Brain pericyte (primary cell): Measurements from ENCODE around the gene SLC26A4.

ENCODE experiments used
- DNase-seq: peaks from one replicate; pipeline ENCODE4 v3.0.0-alpha.2; 2012; ENCODE audit warnings: low read depth, low spot score

SLC26A4 gene

GRCh38 chr7:107696330-107696946 lies 35.8 kb downstream of the SLC26A4 start:
- no peak for DNase-seq

- no peak for DNase-seq
Measured at GRCh38 chr7:107697321-107698049, 36.9 kb downstream of the SLC26A4 start.

- DNase-seq: no peak
Measured at GRCh38 chr7:107700570-107700969, 39.9 kb downstream of the SLC26A4 start.

- no peak for DNase-seq
Measured at GRCh38 chr7:107701191-107701590, 40.6 kb downstream of the SLC26A4 start.

GRCh38 chr7:107703219-107703618 lies 42.6 kb downstream of the SLC26A4 start:
- DNase-seq: no peak

DNA sequence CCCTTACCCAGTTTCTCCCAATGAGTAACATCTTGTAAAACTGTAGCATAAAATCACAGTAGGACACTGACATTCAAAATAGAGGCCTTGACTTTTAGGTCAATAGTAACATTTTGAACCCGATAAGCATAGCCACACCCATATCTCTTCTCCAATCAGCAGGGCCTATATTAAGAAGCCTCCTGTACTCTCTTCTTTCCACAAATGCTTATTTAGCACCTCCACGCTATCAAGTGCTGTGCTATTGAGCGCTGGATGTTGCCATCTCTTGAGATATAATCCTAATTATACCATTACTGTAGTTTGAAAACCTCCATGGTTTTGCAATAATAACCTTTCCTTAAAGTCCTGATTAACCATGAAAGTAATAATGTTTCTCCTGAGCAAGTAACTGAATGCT lies 43.2 kb downstream of the SLC26A4 start:
- DNase-seq: no peak

DNA sequence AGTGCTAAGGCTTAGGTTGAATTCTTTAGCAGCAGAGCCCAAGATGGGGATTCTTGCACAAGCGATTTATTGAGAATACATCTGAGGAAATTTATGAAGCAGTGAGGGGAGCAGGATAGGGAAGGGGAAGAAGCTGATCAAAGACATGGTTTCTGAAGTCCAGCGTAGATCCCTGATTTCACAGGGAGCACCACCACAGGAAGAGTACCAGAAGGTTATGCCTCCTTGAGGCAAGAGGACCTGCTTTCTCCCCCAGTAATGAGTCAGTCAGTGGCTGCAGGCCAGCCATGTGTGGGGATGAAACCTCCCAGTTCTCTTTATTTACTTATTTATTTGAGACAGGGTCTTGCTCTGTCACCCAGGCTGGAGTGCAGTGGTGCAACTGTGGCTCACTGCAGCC lies 48.3 kb downstream of the SLC26A4 start:
- DNase-seq: no peak

GRCh38 chr7:107711301-107711700 lies 50.7 kb downstream of the SLC26A4 start:
- DNase-seq: no peak

GRCh38 chr7:107712025-107712424 lies 51.4 kb downstream of the SLC26A4 start:
- DNase-seq: no peak

GRCh38 chr7:107712896-107713295 lies 52.3 kb downstream of the SLC26A4 start:
- DNase-seq: no peak

- no peak for DNase-seq
Measured at GRCh38 chr7:107715531-107715930, 54.9 kb downstream of the SLC26A4 start.

DNA sequence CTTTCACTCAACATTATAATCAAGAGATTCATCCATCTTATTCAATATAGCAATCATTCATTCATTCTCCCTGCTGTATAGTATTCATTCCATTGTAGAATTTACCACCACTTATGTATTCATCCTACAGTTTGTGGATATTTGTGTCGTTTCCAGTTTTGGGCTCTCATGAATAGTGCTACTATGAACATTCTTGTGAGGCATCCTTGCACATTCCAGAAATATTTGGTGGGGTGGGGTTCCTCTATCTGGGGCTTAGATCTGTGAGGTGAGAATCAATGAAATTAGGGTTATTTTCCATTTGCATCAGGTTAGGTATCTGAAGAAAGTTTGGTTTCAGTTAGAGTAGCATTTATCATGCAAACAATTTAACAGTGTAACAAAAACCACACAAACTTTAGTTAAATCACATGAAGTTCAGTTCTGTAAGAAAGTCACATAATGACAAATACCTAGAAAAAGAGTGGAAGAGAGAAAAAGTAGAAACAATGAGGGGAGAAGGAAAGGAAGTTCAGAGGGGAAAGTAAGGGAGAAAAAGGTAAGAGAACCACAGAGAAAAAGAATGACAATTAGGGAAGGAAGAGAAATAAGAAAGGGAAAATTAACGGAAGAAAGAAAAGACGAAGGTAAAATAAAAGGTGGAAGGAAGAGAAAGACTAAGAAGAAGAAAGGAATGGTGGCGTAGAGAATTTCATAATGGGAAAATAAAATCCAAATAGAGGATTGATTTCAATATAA lies 58.0 kb downstream of the SLC26A4 start:
- no peak for DNase-seq

GRCh38 chr7:107721286-107721685 lies 60.7 kb downstream of the SLC26A4 start:
- no peak for DNase-seq

GRCh38 chr7:107723255-107723654 lies 62.6 kb downstream of the SLC26A4 start:
- DNase-seq: no peak

DNA sequence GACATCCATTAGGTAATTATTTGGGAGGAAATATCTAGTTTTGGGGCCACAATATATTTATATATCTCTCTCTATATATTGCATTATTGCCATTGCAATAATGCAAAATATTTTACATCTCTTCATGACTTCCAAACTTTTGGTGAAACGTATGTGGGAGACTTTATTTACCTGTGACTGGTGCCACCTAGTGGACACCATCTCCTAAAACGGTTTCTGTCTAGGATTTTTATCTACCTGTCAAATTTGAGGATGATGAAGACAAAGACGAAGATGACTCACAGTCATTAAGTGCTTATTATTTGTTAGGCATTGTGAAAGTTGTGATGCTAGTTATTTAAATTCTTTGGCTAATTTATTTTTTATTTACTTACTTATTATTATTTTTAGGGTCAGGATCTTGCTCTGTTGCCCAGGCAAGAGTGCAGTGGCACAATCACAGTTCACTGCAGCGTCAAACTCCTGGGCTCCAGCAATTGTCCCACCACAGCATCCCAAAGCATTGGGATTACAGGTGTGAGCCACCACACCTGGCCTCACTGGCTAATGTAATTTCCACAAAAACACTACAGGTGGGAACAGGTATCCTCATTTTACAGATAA lies 64.6 kb downstream of the SLC26A4 start:
- DNase-seq: peak; percentile 13

DNA sequence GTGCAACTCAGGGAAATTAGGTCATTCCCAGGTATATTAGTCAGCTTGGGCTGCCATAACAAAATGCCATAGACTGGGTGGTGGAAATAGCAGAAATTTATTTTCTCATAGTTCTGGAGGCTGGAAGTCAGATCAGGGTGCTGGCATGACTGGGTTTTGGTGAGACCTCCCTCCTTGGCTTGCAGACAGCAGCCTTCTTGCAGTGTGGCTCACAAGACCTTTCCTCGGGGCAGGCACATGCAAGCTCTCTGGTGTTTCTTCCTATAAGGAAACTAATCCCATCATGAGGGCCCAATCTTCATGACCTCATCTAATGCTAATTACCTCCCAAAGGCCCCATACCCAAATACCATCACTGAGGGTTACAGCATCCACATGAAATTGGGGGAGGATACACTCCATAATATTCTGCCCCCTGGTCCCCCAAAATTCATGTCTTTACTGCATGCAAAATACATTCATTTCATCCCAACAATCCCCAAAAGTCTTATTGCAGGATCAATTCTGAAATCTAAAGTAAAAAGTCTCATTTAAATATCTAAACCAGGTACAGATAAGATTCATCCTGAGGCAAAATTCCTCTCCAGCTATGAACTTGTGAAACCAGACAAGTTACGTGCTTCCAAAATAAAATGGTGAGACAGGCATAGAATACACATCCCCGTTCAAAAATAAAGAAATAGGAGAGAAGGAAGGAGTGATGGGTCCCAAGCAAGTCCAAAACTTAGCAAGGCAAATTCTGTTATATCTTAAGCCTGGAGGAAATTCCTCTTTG lies 65.9 kb downstream of the SLC26A4 start:
- DNase-seq: no peak

GRCh38 chr7:107728276-107728675 lies 67.6 kb downstream of the SLC26A4 start:
- no peak for DNase-seq

DNA sequence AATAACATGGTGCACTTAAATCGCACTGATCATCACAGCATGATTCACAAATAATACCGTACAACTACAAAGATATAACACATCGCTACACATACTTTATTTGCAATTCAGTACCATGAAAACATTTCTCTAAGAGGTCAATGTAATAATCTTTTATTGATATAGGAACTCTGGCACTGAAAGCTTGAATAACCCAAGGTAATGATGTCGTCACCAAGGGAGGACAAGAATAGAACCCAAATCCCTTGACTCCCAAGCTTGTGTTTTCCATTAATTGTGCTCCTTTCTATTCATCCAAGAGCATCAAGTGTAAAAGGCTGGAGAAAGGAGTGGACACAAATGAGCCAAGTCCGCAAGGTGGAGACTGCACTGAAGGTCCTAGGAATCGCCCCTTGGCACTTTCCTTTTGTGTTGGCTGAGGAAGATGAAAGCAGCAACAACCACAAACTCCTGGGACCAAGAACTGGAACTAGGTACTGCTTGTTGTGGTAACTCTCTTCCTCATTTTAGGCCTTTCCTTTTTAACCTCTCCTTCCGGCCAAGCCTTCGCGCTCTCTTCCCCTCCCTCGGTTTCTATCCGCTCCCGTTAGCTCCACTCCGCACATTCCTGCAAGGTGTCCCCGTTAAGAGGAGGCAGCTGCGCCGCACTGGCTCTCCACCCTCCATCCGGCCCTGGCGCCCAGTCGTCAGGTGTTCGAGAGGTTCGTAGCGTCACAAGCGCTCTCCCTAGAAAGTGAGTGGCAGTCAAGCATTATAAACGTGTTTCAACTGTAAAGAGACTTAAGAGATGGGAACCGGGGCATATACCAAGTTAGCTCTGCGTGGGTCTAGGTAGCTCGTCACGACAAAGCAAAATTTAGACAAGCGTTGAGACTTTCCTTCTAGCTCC lies 82.3 kb downstream of the SLC26A4 start:
- no peak for DNase-seq

DNA sequence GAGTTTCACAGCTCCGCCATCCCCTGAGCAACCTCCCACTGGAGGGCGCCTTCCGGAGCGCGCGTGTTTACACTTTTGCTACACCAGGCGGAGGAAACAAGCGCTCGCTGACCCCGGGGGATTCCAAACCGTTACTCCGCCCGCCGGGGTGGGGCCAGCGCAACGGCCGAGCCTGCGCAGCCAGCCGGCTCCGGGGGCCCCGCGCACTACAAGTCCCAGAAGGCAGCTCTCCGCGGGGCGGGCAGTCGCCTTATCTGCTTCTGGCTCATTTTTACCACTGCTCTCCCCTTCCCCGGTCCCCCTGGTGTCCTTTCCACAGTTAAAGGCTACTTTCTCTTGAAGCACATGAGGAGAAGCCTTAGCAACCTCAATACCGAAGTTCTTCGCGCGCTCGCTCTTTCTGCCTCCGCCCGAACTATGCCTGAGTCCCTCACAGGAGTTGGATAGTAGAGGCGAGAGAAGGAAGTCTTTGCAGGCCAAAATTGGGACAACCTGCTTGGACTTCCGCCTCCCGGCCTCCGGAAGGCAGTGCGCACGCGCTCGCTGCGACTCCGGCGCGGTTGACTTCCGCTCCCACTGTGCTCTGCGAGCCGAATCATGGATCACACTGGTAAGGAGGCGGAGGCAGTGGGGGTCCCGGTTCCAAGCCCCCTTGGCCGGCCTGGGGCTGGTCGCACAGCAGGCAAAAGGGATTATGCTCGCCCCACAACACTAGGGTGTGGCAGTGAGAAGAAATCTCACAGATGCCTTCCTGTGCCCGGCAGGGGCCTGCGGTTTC lies 83.1 kb downstream of the SLC26A4 start, which contains the start of gene CBLL1:
Gene CBLL1, plus strand, starts transcription at position 576 of the 778 bp plus-strand sequence. Its CDS starts 22 bp downstream, at position 598.
- peak; percentile 86 for DNase-seq

DNA sequence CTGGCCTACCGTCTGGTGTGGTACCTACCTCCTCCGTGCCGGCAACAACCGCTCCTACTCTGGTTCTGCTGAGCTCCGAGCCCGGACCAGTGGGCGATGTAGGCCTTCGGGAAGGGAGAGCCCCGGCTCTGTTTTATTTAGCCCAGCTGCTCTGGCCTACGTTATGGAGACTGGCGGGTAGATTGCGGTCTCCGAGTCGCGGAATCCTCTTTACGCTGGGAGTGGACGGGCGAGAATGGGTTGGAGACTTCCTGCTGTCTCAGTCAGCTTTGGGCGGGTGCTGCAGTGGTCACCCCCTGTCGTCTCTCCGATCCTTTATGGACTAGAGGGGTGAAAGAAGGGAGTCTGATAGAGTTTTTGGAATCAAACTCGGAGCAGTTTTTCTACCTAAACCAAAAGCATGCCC lies 83.7 kb downstream of the SLC26A4 start:
- DNase-seq: no peak
